Hepatocyte (in vitro differentiated cells): ENCODE measurements around the gene HBG1. TPM values are rescaled to one million over a fixed set of nuclear protein-coding genes. Genes with fewer than 3 reads are reported as not detected.

Experiments
- DNase-seq: peaks from one replicate; pipeline ENCODE4 v3.0.0-alpha.2; 2016; ENCODE audit warnings: low spot score
- H2AFZ ChIP-seq: fragments of 200-600 bp; sonication (generic); 2 replicates; pipeline ENCODE4 v1.6.0; 2016; ENCODE audit warnings: antibody characterized with exemption, mild to moderate bottlenecking
- H3K27ac ChIP-seq: fragments of 200-600 bp; sonication (generic); 2 replicates; pipeline ENCODE4 v1.5.1; 2016; ENCODE audit warnings: mild to moderate bottlenecking
- H3K27me3 ChIP-seq: fragments of 200-600 bp; sonication (generic); 2 replicates; pipeline ENCODE4 v1.6.1; 2016
- H3K36me3 ChIP-seq: fragments of 200-600 bp; sonication (generic); replicated peaks from 2 replicates; pipeline ENCODE4 v1.5.1; 2016; ENCODE audit warnings: low read depth; ENCODE audit not compliant: insufficient read depth
- H3K4me1 ChIP-seq: fragments of 200-600 bp; sonication (generic); 2 replicates; pipeline ENCODE4 v1.5.1; 2016; ENCODE audit warnings: mild to moderate bottlenecking, moderate library complexity; ENCODE audit not compliant: insufficient read depth
- H3K4me2 ChIP-seq: fragments of 200-600 bp; sonication (generic); 2 replicates; pipeline ENCODE4 v1.6.0; 2016
- H3K4me3 ChIP-seq: fragments of 200-600 bp; sonication (generic); 2 replicates; pipeline ENCODE4 v1.5.1; 2016; ENCODE audit warnings: mild to moderate bottlenecking
- H3K79me2 ChIP-seq: fragments of 200-600 bp; sonication (generic); 2 replicates; pipeline ENCODE4 v1.6.0; 2017; ENCODE audit warnings: mild to moderate bottlenecking
- H3K9me2 ChIP-seq: fragments of 200-600 bp; sonication (generic); replicated peaks from 2 replicates; pipeline ENCODE4 v1.6.0; 2017; ENCODE audit warnings: mild to moderate bottlenecking; ENCODE audit not compliant: insufficient read depth
- H3K9me3 ChIP-seq: fragments of 200-600 bp; sonication (generic); 2 replicates; pipeline ENCODE4 v1.5.1; 2016; ENCODE audit warnings: low read depth, mild to moderate bottlenecking
- H4K20me1 ChIP-seq: fragments of 200-600 bp; sonication (generic); 2 replicates; pipeline ENCODE4 v1.6.0; 2016; ENCODE audit warnings: mild to moderate bottlenecking; ENCODE audit not compliant: insufficient read depth, poor library complexity, severe bottlenecking
- EZH2 ChIP-seq: fragments of 200-600 bp; sonication (generic); IDR thresholded peaks from 2 replicates; pipeline ENCODE4 v1.6.1; 2016; ENCODE audit warnings: antibody characterized with exemption, mild to moderate bottlenecking, borderline replicate concordance
- EZH2phosphoT487 ChIP-seq: fragments of 200-600 bp; sonication (generic); IDR thresholded peaks from one replicate; pipeline ENCODE4 v1.6.1; 2018; ENCODE audit warnings: antibody characterized with exemption, mild to moderate bottlenecking, low read depth, moderate library complexity; ENCODE audit not compliant: unreplicated experiment, severe bottlenecking
- WGBS: methylation state at CpG from one replicate; pipeline ENCODE4 v1.1.6; 2016; ENCODE audit warnings: low lambda C conversion rate; ENCODE audit errors: missing lambda C conversion rate; 5-methylcytosine and 5-hydroxymethylcytosine counted together
- polyA plus RNA-seq: library from polyadenylated mRNA; unstranded; fragments of >200 nt; fragmentation: Nextera tagmentation; extraction: Ambion mirVana; gene quantifications from 2 replicates; pipeline ENCODE4 v1.2.1, GENCODE V29; 2016
- total RNA-seq: library from RNA; depleted of rRNA; stranded (reverse); fragments of >200 nt; gene quantifications from 2 replicates; pipeline ENCODE4 v1.2.3, GENCODE V29; 2014
- TF ChIP-seq, protein P1 (sequence below): fragments of 200-600 bp; sonication (generic); IDR thresholded peaks from 2 replicates; pipeline ENCODE4 v1.5.1; 2016; ENCODE audit warnings: antibody characterized with exemption, mild to moderate bottlenecking; ENCODE audit not compliant: poor library complexity

Gene HBG1
- total and polyA plus RNA-seq, 2 experiments from 2014 or later: not detected

DNA sequence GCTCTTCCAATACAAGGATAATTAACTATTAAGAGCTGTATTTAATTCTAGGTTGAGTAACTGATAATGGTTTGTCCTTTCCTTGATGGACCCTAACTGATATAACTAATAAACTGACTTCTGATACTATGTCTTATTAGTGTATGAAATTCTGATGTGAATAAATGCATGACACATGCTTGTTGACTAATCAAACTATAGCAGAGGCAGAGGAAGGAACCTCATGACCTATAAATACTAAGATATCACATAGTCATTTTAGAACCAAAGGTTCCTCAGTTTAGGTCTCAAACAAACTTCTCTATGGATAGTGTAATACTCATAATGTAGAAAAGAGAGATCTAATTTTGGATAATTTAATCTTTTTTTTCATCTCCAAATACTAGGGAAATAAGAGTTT lies 10.6 kb downstream of the HBG1 start:
- TF ChIP-seq EZH2phosphoT487: no peak
- TF ChIP-seq EZH2: no peak
- TF ChIP-seq, protein P1, sequence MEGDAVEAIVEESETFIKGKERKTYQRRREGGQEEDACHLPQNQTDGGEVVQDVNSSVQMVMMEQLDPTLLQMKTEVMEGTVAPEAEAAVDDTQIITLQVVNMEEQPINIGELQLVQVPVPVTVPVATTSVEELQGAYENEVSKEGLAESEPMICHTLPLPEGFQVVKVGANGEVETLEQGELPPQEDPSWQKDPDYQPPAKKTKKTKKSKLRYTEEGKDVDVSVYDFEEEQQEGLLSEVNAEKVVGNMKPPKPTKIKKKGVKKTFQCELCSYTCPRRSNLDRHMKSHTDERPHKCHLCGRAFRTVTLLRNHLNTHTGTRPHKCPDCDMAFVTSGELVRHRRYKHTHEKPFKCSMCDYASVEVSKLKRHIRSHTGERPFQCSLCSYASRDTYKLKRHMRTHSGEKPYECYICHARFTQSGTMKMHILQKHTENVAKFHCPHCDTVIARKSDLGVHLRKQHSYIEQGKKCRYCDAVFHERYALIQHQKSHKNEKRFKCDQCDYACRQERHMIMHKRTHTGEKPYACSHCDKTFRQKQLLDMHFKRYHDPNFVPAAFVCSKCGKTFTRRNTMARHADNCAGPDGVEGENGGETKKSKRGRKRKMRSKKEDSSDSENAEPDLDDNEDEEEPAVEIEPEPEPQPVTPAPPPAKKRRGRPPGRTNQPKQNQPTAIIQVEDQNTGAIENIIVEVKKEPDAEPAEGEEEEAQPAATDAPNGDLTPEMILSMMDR: no peak
- H3K4me1 ChIP-seq: no peaks in the 10 kb centered on the region

GRCh38 chr11:5238486-5238885 lies 11.2 kb downstream of the HBG1 start:
- DNase-seq: no peak
- Histone ChIP-seq H3K4me2 (no peak overlapping the region), H3K4me3 (no peak overlapping the region), H3K27ac (no peak overlapping the region), H3K9me3 (no peaks in the 10 kb centered on the region), H3K9me2 (no peaks in the 10 kb centered on the region), H4K20me1 (no peaks in the 10 kb centered on the region), H3K36me3 (no peaks in the 10 kb centered on the region), H3K27me3 (no peaks in the 10 kb centered on the region), H3K79me2 (no peaks in the 10 kb centered on the region), H3K4me1 (no peaks in the 10 kb centered on the region), H2AFZ (no peak overlapping the region)
- WGBS: 74% methylated on average over 2 of the region's 2 CpGs
- TF ChIP-seq EZH2 (no peak), EZH2phosphoT487 (no peak)
- TF ChIP-seq, protein P1: no peak

More for the DNA sequence above, 10.6 kb downstream of the HBG1 start:
- Histone ChIP-seq H3K4me3 (no peak overlapping the region), H3K9me2 (no peaks in the 10 kb centered on the region), H3K27ac (no peak overlapping the region), H3K79me2 (no peaks in the 10 kb centered on the region), H3K4me2 (no peak overlapping the region), H3K27me3 (no peaks in the 10 kb centered on the region), H3K36me3 (no peaks in the 10 kb centered on the region), H4K20me1 (no peaks in the 10 kb centered on the region), H2AFZ (no peak overlapping the region), H3K9me3 (no peaks in the 10 kb centered on the region)
- DNase-seq: no peak

GRCh38 chr11:5237420-5237819 lies 12.2 kb downstream of the HBG1 start:
- H3K9me2 ChIP-seq: no peaks in the 10 kb centered on the region
- TF ChIP-seq EZH2phosphoT487: no peak
- TF ChIP-seq EZH2: no peak
- TF ChIP-seq, protein P1: no peak
- H3K27ac ChIP-seq: no peak overlapping the region
- H3K4me2 ChIP-seq: no peak overlapping the region
- no peaks in the 10 kb centered on the region for H3K27me3 ChIP-seq
- H3K4me1 ChIP-seq: no peaks in the 10 kb centered on the region
- no peaks in the 10 kb centered on the region for H4K20me1 ChIP-seq
- H3K79me2 ChIP-seq: no peaks in the 10 kb centered on the region
- no peak overlapping the region for H3K4me3 ChIP-seq
- H3K9me3 ChIP-seq: no peaks in the 10 kb centered on the region
- H3K36me3 ChIP-seq: no peaks in the 10 kb centered on the region
- 42% methylated on average over 2 of the region's 2 CpGs for WGBS
- no peak overlapping the region for H2AFZ ChIP-seq
- no peak for DNase-seq
